Neural progenitor cell (in vitro differentiated cells): ENCODE measurements around the gene ARHGEF11. TPM values are rescaled to one million over a fixed set of nuclear protein-coding genes. Genes with fewer than 3 reads are reported as not detected.

Experiments used
- DNase-seq: peaks from one replicate; pipeline ENCODE4 v3.0.0-alpha.2; 2016; ENCODE audit warnings: low spot score
- H2AFZ ChIP-seq: fragments of 200-600 bp; sonication (generic); replicated peaks from 2 replicates; pipeline ENCODE4 v1.6.1; 2016; ENCODE audit warnings: antibody characterized with exemption
- H3F3A ChIP-seq: fragments of 200-600 bp; sonication (generic); 2 replicates; pipeline ENCODE4 v1.6.1; 2016; ENCODE audit warnings: antibody characterized with exemption, low read depth
- H3K27ac ChIP-seq: fragments of 200-600 bp; sonication (generic); 2 replicates; pipeline ENCODE4 v1.5.1; 2016; ENCODE audit warnings: mild to moderate bottlenecking
- H3K27me3 ChIP-seq: fragments of 200-600 bp; sonication (generic); 2 replicates; pipeline ENCODE4 v1.6.1; 2016; ENCODE audit warnings: mild to moderate bottlenecking, moderate library complexity
- H3K36me3 ChIP-seq: fragments of 200-600 bp; sonication (generic); 2 replicates; pipeline ENCODE4 v1.5.1; 2016
- H3K4me1 ChIP-seq: fragments of 200-600 bp; sonication (generic); 2 replicates; pipeline ENCODE4 v1.6.1; 2016; ENCODE audit warnings: mixed run types
- H3K4me2 ChIP-seq: fragments of 200-600 bp; sonication (generic); 2 replicates; pipeline ENCODE4 v1.6.1; 2016
- H3K4me3 ChIP-seq: fragments of 200-600 bp; sonication (generic); 2 replicates; pipeline ENCODE4 v1.5.1; 2016
- H3K79me2 ChIP-seq: fragments of 200-600 bp; sonication (generic); 2 replicates; pipeline ENCODE4 v1.6.1; 2016; ENCODE audit warnings: low read depth
- H3K9ac ChIP-seq: fragments of 200-600 bp; sonication (generic); 2 replicates; pipeline ENCODE4 v1.6.1; 2016
- H3K9me3 ChIP-seq: fragments of 200-600 bp; sonication (generic); 2 replicates; pipeline ENCODE4 v1.5.1; 2016; ENCODE audit warnings: low read depth
- H4K20me1 ChIP-seq: fragments of 200-600 bp; sonication (generic); 2 replicates; pipeline ENCODE4 v1.6.1; 2016; ENCODE audit warnings: low read depth
- H3K27ac Mint-ChIP-seq: 3 replicates; pipeline ENCODE4 v1.8.0; 2021; ENCODE audit warnings: mixed read lengths
- H3K27me3 Mint-ChIP-seq: 2 replicates; pipeline ENCODE4 v1.8.0; 2022; ENCODE audit warnings: low read depth, mild to moderate bottlenecking, inconsistent platforms, moderate library complexity, mixed read lengths; ENCODE audit not compliant: insufficient read depth
- H3K36me3 Mint-ChIP-seq: 3 replicates; pipeline ENCODE4 v1.8.0; 2021; ENCODE audit warnings: mixed read lengths
- H3K4me1 Mint-ChIP-seq: 3 replicates; pipeline ENCODE4 v1.8.0; 2021; ENCODE audit warnings: mixed read lengths
- H3K4me3 Mint-ChIP-seq: 3 replicates; pipeline ENCODE4 v1.8.0; 2021; ENCODE audit warnings: mild to moderate bottlenecking, moderate library complexity, mixed read lengths
- H3K9me3 Mint-ChIP-seq: 3 replicates; pipeline ENCODE4 v1.8.0; 2020; ENCODE audit warnings: mixed read lengths
- CTCF ChIP-seq: fragments of 200-600 bp; sonication (generic); IDR thresholded peaks from 2 replicates; pipeline ENCODE4 v1.5.1; 2017; ENCODE audit warnings: antibody characterized with exemption, mild to moderate bottlenecking
- EZH2 ChIP-seq: fragments of 200-600 bp; sonication (generic); IDR thresholded peaks from 2 replicates; pipeline ENCODE4 v1.6.1; 2017; ENCODE audit warnings: antibody characterized with exemption, mild to moderate bottlenecking, moderate library complexity
- EZH2phosphoT487 ChIP-seq: fragments of 200-600 bp; sonication (generic); IDR thresholded peaks from 2 replicates; pipeline ENCODE4 v1.6.1; 2017; ENCODE audit warnings: antibody characterized with exemption
- total RNA-seq: library from RNA; depleted of rRNA; stranded (reverse); fragments of >200 nt; gene quantifications from 2 replicates; pipeline ENCODE4 v1.2.3, GENCODE V29; 2015; ENCODE audit warnings: low replicate concordance

The ARHGEF11 gene
- total RNA-seq, 1 donor from 2014 or later: 31.9 TPM

- peaks cover 9% of the 10 kb centered on the region for H3K9me3 Mint-ChIP-seq
- H3K9me3 ChIP-seq: no peaks in the 10 kb centered on the region
- H3K27ac Mint-ChIP-seq: no peak overlapping the region
- peak overlapping the region; percentile 35 for H3K4me3 ChIP-seq
- no peak overlapping the region for H2AFZ ChIP-seq
- H3K27me3 Mint-ChIP-seq: peaks cover 88% of the 10 kb centered on the region
- H3K36me3 Mint-ChIP-seq: no peaks in the 10 kb centered on the region
- peak; percentile 52 for DNase-seq
- no peaks in the 10 kb centered on the region for H3K36me3 ChIP-seq
- no peak overlapping the region for H3K9ac ChIP-seq
- peak overlapping the region; percentile 68 for H3K4me3 Mint-ChIP-seq
- no peaks in the 10 kb centered on the region for H3F3A ChIP-seq
- H3K4me2 ChIP-seq: peak overlapping the region; percentile 63
- TF ChIP-seq CTCF (no peak), EZH2 (peak; percentile 89), EZH2phosphoT487 (peak; percentile 91)
- peaks cover 100% of the 10 kb centered on the region for H3K27me3 ChIP-seq
- H3K4me1 ChIP-seq: peaks cover 17% of the 10 kb centered on the region
- H3K27ac ChIP-seq: no peak overlapping the region
- H3K79me2 ChIP-seq: no peaks in the 10 kb centered on the region
- peaks cover 28% of the 10 kb centered on the region for H4K20me1 ChIP-seq
- H3K4me1 Mint-ChIP-seq: peaks cover 17% of the 10 kb centered on the region
These were observed 121.7 kb downstream of the ARHGEF11 start for GRCh38 chr1:156923670-156924477.

- Mint-ChIP-seq H3K9me3 (peaks cover 14% of the 10 kb centered on the region), H3K27ac (no peak overlapping the region), H3K4me1 (peaks cover 17% of the 10 kb centered on the region), H3K4me3 (peak overlapping the region; percentile 68), H3K36me3 (no peaks in the 10 kb centered on the region), H3K27me3 (peaks cover 87% of the 10 kb centered on the region)
- no peaks in the 10 kb centered on the region for H3F3A ChIP-seq
- H3K79me2 ChIP-seq: no peaks in the 10 kb centered on the region
- H3K4me3 ChIP-seq: peak overlapping the region; percentile 35
- no peak for DNase-seq
- H3K36me3 ChIP-seq: no peaks in the 10 kb centered on the region
- peaks cover 28% of the 10 kb centered on the region for H4K20me1 ChIP-seq
- H3K9me3 ChIP-seq: no peaks in the 10 kb centered on the region
- H3K9ac ChIP-seq: no peak overlapping the region
- no peak overlapping the region for H3K27ac ChIP-seq
- no peak for TF ChIP-seq EZH2
- no peak for TF ChIP-seq EZH2phosphoT487
- no peak for TF ChIP-seq CTCF
- H3K4me1 ChIP-seq: peaks cover 17% of the 10 kb centered on the region
- peaks cover 100% of the 10 kb centered on the region for H3K27me3 ChIP-seq
- H2AFZ ChIP-seq: no peak overlapping the region
- H3K4me2 ChIP-seq: peak overlapping the region; percentile 63
These were observed 122.4 kb downstream of the ARHGEF11 start for GRCh38 chr1:156922986-156923669.

GRCh38 chr1:156921053-156921529 lies 124.5 kb downstream of the ARHGEF11 start:
- Histone ChIP-seq H3K4me2 (peak overlapping the region; percentile 76), H3K4me3 (peak overlapping the region; percentile 38), H3K36me3 (no peaks in the 10 kb centered on the region), H2AFZ (no peak overlapping the region), H3K9ac (no peak overlapping the region), H3K27ac (no peak overlapping the region), H3F3A (no peaks in the 10 kb centered on the region), H4K20me1 (peaks cover 21% of the 10 kb centered on the region), H3K4me1 (peaks cover 13% of the 10 kb centered on the region), H3K79me2 (no peaks in the 10 kb centered on the region), H3K27me3 (peaks cover 97% of the 10 kb centered on the region), H3K9me3 (no peaks in the 10 kb centered on the region)
- peak; percentile 79 for TF ChIP-seq EZH2
- TF ChIP-seq EZH2phosphoT487: no peak
- no peak overlapping the region for H3K27ac Mint-ChIP-seq
- H3K36me3 Mint-ChIP-seq: no peaks in the 10 kb centered on the region
- peak overlapping the region; percentile 37 for H3K4me3 Mint-ChIP-seq
- DNase-seq: no peak
- H3K4me1 Mint-ChIP-seq: peaks cover 10% of the 10 kb centered on the region
- H3K9me3 Mint-ChIP-seq: peaks cover 16% of the 10 kb centered on the region
- peaks cover 72% of the 10 kb centered on the region for H3K27me3 Mint-ChIP-seq
